Measurements from ENCODE around the gene CDH13.

Gene CDH13

GRCh38 chr16:82855471-82855870, 228.7 kb downstream of the CDH13 start:
- DNase-seq: no peak

GRCh38 chr16:82857693-82858365, 231.1 kb downstream of the CDH13 start:
- no peak for DNase-seq

GRCh38 chr16:82859662-82860061, 232.9 kb downstream of the CDH13 start:
- DNase-seq: no peak

GRCh38 chr16:82860071-82860470, 233.3 kb downstream of the CDH13 start:
- DNase-seq: no peak

GRCh38 chr16:82862057-82862456, 235.3 kb downstream of the CDH13 start:
- no peak for DNase-seq

GRCh38 chr16:82864332-82865040, 237.7 kb downstream of the CDH13 start:
- DNase-seq: no peak

- no peak for DNase-seq
These were observed 238.6 kb downstream of the CDH13 start for GRCh38 chr16:82865412-82865811.

GRCh38 chr16:82867485-82867884, 240.7 kb downstream of the CDH13 start:
- DNase-seq: no peak

GRCh38 chr16:82874271-82874670, 247.5 kb downstream of the CDH13 start:
- DNase-seq: no peak

- DNase-seq: no peak
These were observed 247.9 kb downstream of the CDH13 start for GRCh38 chr16:82874672-82875071.

GRCh38 chr16:82876951-82877350, 250.2 kb downstream of the CDH13 start:
- DNase-seq: no peak

GRCh38 chr16:82878466-82878865, 251.7 kb downstream of the CDH13 start:
- no peak for DNase-seq

- DNase-seq: no peak
These were observed 253.6 kb downstream of the CDH13 start for GRCh38 chr16:82880346-82880745.

- no peak for DNase-seq
These were observed 254.7 kb downstream of the CDH13 start for GRCh38 chr16:82881516-82881915.

- no peak for DNase-seq
These were observed 255.5 kb downstream of the CDH13 start for GRCh38 chr16:82882226-82882625.

GRCh38 chr16:82882982-82883835, 256.4 kb downstream of the CDH13 start:
- no peak for DNase-seq

GRCh38 chr16:82884320-82884898, 257.6 kb downstream of the CDH13 start:
- DNase-seq: no peak

- no peak for DNase-seq
These were observed 259.4 kb downstream of the CDH13 start for GRCh38 chr16:82886146-82886545.

- no peak for DNase-seq
These were observed 261.8 kb downstream of the CDH13 start for GRCh38 chr16:82888591-82889001.

GRCh38 chr16:82891424-82891823, 264.7 kb downstream of the CDH13 start:
- no peak for DNase-seq

- DNase-seq: no peak
These were observed 265.1 kb downstream of the CDH13 start for GRCh38 chr16:82891918-82892317.

- no peak for DNase-seq
These were observed 265.6 kb downstream of the CDH13 start for GRCh38 chr16:82892324-82892723.

GRCh38 chr16:82895843-82896242, 269.1 kb downstream of the CDH13 start:
- DNase-seq: no peak
